Natural killer cell treated with Interleukin-12 subunit alpha and Interleukin-12 subunit beta and Interleukin-15 and Interleukin-18, amount 100 ng/mL, for 72 hours (primary cell): ENCODE results near the gene ESYT1. TPM values are rescaled to one million over a fixed set of nuclear protein-coding genes. Genes with fewer than 3 reads are reported as not detected.

Source experiments
- ATAC-seq, 2 donors: fragments of 150-1000 bp; cut with Tn5 transposase in 1 of 2; sonication (Bioruptor Pico), chemical (Tn5 transposase) in 1 of 2; 2 replicates each; pipeline ENCODE4 v1.10.0; 2021
- DNase-seq: peaks from one replicate; pipeline ENCODE4 v3.0.0; 2022; ENCODE audit warnings: low spot score
- H3K27ac Mint-ChIP-seq, 2 donors: 1 replicate in 1 of 2; 2 replicates in 1 of 2; pipeline ENCODE4 v1.8.0; 2022; ENCODE audit warnings: mixed read lengths in 2 of 2, mild to moderate bottlenecking in 1 of 2, moderate library complexity in 1 of 2
- H3K27me3 Mint-ChIP-seq, 2 donors: 1 replicate in 1 of 2; 2 replicates in 1 of 2; pipeline ENCODE4 v1.8.0; 2022; ENCODE audit warnings: mixed read lengths in 2 of 2
- H3K36me3 Mint-ChIP-seq: one replicate; pipeline ENCODE4 v1.8.0; 2022; ENCODE audit warnings: mixed read lengths
- H3K4me1 Mint-ChIP-seq, 2 donors: 1 replicate in 1 of 2; 2 replicates in 1 of 2; pipeline ENCODE4 v1.8.0; 2022; ENCODE audit warnings: low read depth in 2 of 2, mixed read lengths in 2 of 2, mild to moderate bottlenecking in 1 of 2
- H3K4me3 Mint-ChIP-seq: one replicate; pipeline ENCODE4 v1.8.0; 2022; ENCODE audit warnings: mixed read lengths
- H3K9me3 Mint-ChIP-seq: 2 replicates; pipeline ENCODE4 v1.8.0; 2022; ENCODE audit warnings: mixed read lengths
- total RNA-seq, 2 donors: library from RNA; stranded (reverse); gene quantifications; one replicate each; pipeline ENCODE4 v1.2.3, GENCODE V29; 2022

ESYT1 gene
- total RNA-seq, 2 donors from 2014 or later, result 89.3 to 120 TPM

DNA sequence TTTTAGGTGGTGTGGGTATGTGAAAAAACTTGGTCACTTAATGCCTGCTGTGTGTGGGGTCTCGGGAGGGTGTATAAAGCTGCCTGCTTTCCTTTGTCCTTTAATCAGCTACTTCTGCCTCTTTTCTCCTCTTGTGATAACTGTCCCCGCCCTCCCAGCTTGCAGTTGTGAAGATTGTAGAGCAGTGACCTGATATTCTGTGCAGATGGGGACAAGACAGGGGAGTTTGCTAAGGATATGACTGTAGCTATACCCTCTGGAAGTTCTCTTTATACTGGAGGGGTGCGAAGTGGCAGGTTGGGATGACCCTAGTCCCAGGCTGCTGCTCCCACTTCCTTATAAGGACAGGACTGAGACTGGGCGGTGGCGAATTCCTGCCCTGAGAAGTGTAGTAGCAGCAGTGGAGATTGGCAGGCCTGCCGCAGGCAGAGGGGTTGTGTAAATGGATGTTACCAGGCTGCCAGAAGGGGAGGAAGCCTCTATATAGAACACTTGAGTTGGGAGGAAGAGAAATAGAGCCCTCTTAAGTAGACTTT, 30.9 kb downstream of the ESYT1 start:
- peak overlapping the region; percentile 94 to 98 for H3K27ac Mint-ChIP-seq
- H3K27me3 Mint-ChIP-seq, result no peaks in the 10 kb centered on the region
- peaks cover 35% of the 10 kb centered on the region for H3K36me3 Mint-ChIP-seq
- H3K4me1 Mint-ChIP-seq, result peaks cover 42 to 49% of the 10 kb centered on the region in 2 donors
- DNase-seq (no peak), ATAC-seq (peak in 1 of 2 donors; percentile 1)
- H3K4me3 Mint-ChIP-seq, result peak overlapping the region; percentile 100
- no peaks in the 10 kb centered on the region for H3K9me3 Mint-ChIP-seq

DNA sequence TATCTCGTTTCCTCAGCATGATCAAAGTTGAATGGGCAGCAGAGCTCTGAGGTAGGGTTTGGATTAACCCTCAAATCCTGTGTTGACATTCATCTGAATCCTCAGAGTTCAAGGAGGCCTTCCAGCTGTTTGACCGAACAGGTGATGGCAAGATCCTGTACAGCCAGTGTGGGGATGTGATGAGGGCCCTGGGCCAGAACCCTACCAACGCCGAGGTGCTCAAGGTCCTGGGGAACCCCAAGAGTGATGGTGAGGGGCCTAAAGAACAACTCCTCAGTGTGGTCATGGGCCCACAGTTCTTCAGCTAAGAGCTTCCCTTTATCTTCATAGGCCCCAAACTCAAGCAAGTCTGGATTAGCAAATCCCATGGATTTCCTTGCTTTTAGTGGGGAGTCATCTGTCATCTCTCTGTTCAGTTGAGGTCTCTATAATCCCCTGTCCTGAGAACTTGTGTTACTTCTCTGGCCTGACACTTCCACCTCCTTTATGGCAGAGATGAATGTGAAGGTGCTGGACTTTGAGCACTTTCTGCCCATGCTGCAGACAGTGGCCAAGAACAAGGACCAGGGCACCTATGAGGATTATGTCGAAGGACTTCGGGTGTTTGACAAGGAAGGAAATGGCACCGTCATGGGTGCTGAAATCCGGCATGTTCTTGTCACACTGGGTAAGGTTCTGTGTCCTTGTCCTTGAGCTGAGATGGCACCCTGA, 31.6 kb downstream of the ESYT1 start:
- no peaks in the 10 kb centered on the region for H3K27me3 Mint-ChIP-seq
- peak overlapping the region; percentile 94 to 98 for H3K27ac Mint-ChIP-seq
- H3K4me1 Mint-ChIP-seq, result peaks cover 42 to 52% of the 10 kb centered on the region in 2 donors
- peaks cover 35% of the 10 kb centered on the region for H3K36me3 Mint-ChIP-seq
- peak overlapping the region; percentile 100 for H3K4me3 Mint-ChIP-seq
- ATAC-seq (no peak), DNase-seq (no peak)
- no peaks in the 10 kb centered on the region for H3K9me3 Mint-ChIP-seq

DNA sequence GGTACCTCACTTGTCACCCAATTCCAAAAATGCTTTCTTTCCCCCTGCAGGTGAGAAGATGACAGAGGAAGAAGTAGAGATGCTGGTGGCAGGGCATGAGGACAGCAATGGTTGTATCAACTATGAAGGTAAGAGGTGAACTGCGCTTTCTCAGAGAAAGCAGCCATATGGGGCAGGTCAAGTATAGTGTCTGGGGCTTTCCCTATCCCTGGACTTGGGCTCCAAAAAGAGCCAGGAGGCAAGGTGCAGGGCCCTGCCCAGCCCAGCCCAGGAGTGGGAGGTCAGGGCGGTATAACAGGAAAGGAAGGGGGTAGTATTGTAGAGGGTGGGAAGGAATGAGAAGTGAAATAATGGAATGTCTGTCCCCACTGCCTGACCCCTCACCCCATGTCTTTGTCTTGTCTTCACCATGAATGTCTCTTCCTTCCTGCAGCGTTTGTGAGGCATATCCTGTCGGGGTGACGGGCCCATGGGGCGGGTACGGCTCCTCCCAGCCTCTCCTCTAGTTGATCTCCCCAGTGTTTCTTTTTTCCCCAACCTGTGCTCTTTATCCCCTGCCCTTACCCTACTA, 32.2 kb downstream of the ESYT1 start:
- peaks cover 35% of the 10 kb centered on the region for H3K36me3 Mint-ChIP-seq
- H3K27me3 Mint-ChIP-seq, result no peaks in the 10 kb centered on the region
- H3K4me1 Mint-ChIP-seq, result peaks cover 42 to 50% of the 10 kb centered on the region in 2 donors

DNA sequence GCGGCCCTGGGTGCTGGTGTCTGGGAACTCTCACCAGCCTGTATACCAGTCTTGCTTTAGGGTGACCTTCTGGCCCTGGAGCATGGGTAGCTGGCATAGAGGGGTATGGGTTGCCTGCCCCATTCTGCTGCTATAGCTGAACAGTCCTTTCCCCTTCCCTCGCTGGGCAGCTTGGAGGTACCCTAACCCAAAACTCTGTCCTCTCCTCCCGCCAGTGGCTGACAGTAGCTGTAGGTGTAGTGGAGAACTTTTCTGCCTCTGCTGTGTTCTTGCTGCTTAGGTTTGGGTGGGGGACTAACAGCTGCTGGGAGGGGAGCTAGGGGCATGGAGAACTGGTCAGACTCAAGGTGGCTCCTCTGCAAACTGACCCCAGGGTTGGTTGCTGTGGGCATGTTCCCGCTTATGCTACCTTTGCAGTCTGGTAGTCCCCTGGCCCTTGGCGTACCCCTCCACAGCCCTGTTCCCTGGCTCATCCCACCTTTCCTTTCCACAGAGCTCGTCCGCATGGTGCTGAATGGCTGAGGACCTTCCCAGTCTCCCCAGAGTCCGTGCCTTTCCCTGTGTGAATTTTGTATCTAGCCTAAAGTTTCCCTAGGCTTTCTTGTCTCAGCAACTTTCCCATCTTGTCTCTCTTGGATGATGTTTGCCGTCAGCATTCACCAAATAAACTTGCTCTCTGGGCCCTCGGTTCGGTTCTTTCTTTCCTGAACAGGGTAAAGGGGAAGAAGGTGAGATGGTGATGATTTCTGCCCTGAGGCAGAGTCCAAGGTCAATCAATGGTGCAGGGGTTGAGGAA, 33.0 kb downstream of the ESYT1 start:
- Mint-ChIP-seq H3K27me3 (no peaks in the 10 kb centered on the region), H3K36me3 (peaks cover 35% of the 10 kb centered on the region), H3K27ac (peak overlapping the region; percentile 94 to 98), H3K4me3 (peak overlapping the region; percentile 100), H3K4me1 (peaks cover 37 to 46% of the 10 kb centered on the region in 2 donors), H3K9me3 (no peaks in the 10 kb centered on the region)
- ATAC-seq, result no peak
- DNase-seq, result no peak

More for the DNA sequence above, 32.2 kb downstream of the ESYT1 start:
- peak in 1 of 2 donors; percentile 70 for ATAC-seq
- Mint-ChIP-seq H3K9me3 (no peaks in the 10 kb centered on the region), H3K4me3 (peak overlapping the region; percentile 100), H3K27ac (peak overlapping the region; percentile 94 to 98)
- no peak for DNase-seq

DNA sequence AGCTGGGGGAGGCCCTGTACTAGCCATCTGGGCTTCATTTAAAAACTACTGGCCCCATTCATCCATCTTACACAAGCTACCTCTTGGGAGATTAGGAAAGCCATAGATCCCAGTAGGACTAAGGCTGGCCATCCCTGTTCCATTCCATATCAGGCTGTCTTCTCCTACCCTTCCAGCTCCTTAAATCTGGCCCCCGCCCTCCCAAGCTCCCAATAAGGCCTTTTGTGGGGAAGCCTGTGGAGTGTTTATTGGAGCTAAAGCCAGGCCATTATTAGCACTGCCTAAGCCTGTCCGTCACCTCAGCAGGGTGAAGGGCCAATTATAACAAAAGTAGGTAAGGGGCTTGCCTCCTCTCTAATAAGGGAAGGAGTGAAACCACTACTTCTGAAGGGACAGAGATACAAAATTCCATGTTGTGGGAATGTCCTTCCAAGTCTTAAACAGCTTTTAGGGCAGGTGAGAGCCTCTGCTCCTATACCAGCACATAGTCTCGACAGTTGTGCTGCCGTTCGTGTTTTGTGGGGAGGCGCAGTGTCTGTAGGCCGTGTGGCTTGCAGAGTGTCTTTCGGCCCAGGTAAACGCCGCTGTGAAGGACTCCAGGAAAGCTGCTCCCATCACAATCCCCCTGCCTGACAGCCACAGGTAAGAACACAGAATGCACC, 33.8 kb downstream of the ESYT1 start:
- ATAC-seq, result no peak
- H3K36me3 Mint-ChIP-seq, result peaks cover 35% of the 10 kb centered on the region
- H3K27ac Mint-ChIP-seq, result peak overlapping the region; percentile 94 to 98
- H3K9me3 Mint-ChIP-seq, result no peaks in the 10 kb centered on the region
- peak overlapping the region; percentile 100 for H3K4me3 Mint-ChIP-seq
- H3K27me3 Mint-ChIP-seq, result no peaks in the 10 kb centered on the region
- DNase-seq, result no peak
- peaks cover 37 to 46% of the 10 kb centered on the region in 2 donors for H3K4me1 Mint-ChIP-seq

DNA sequence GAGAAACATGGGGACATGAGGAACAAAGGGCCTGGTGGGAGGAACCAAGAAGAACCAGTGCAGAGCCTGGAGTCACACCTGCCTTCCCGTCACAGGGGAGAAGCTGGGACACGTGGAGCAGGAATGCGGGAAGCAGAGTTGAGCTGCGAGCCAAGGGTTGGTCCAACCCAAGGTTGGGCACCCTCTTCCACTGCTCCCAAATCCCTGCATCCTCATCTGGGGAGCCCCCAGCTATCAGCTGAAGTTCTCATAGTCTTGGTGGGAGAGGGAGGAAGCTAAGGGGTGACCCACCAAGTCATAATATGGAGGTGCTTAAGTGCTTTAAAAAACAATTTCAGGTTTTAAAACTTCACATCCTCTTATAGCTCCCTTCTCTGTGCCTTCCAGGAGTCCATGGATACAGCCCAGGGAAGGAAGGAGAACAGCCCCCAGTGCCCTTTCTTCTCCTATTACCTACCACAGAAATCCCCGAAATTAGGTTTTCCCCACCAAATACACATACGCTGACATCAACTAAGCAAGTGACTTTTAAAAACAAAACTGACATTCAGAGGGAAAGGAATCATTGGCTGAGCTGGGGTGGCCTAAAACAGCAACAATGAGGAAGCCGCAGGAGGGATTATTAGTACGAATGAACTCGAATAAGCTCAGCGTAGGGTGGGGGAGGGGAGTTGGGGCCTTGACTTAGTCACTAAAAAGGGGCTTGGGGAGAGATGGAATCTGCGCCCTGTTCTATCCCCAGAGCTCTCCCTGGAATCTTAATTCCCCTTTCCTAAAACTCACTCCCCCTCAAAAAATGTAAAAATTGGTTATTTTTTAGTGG, 34.6 kb downstream of the ESYT1 start:
- no peaks in the 10 kb centered on the region for H3K9me3 Mint-ChIP-seq
- H3K36me3 Mint-ChIP-seq, result peaks cover 39% of the 10 kb centered on the region
- H3K27ac Mint-ChIP-seq, result peak overlapping the region; percentile 39 to 98
- ATAC-seq (no peak), DNase-seq (no peak)
- H3K4me3 Mint-ChIP-seq, result no peak overlapping the region
- peaks cover 30 to 44% of the 10 kb centered on the region in 2 donors for H3K4me1 Mint-ChIP-seq
- H3K27me3 Mint-ChIP-seq, result no peaks in the 10 kb centered on the region

DNA sequence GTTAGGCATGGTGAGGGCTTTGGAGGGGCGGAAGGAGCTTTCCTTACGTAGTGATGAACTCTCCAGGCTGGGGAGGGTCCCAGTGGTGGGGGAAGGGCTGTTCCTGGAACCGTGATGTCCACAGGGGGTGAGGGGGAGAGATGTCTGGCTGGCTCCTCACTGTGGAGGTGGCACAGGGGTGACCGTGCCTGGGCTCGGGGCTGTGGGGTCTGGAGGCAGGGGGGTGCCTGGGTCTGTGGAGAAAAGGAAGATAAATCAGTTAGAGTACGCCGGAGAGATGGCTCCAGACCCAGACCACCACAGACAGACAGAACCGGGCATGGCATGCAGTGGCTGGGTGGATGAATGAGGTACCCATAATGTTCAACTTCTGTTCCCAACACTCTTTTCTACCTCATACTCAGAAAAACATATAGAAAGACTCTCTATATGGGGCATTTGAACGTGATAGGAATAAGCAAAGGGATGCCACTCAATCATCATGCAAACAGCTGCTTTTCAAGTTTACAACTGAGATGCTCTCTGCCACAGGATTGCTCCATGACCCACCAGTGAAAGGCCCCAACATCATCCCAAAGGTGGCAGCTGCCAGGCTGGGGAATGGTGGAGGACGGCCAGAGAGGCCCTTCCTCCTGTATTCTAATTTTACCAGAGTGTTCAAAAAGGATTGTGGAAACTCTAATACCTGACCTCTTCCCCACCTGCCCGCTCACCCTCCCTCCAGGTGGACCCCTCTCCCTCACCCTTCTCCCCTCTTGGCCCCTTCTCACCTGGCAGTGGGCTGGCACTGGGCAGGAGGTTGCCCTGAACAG, 35.7 kb downstream of the ESYT1 start:
- Mint-ChIP-seq H3K36me3 (peaks cover 36% of the 10 kb centered on the region), H3K4me1 (peaks cover 29 to 45% of the 10 kb centered on the region in 2 donors), H3K27ac (peak overlapping the region in 1 of 2 donors; percentile 57), H3K27me3 (no peaks in the 10 kb centered on the region), H3K4me3 (no peak overlapping the region), H3K9me3 (no peaks in the 10 kb centered on the region)
- DNase-seq (no peak), ATAC-seq (no peak)

DNA sequence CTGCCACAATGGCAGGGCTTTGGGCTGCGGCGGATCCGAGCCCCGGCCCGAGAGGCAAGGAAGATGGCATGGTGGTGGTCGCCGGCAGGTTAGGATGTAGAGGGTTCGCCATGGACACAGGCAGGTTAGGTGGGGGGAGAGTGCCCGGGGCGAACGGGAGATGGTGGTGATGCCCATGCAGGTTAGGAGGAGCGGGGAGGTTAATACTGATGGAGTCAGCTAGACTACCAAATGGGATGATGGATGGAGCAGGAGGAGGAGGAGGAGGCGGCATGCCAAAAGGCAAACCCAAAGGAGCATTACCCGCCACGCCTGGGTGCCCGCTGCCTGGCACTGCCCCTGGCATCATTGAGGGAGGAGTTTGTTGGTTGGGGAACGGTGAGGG, 36.3 kb downstream of the ESYT1 start:
- Mint-ChIP-seq H3K36me3 (peaks cover 30% of the 10 kb centered on the region), H3K27me3 (no peaks in the 10 kb centered on the region), H3K27ac (no peak overlapping the region), H3K4me3 (no peak overlapping the region), H3K4me1 (peaks cover 23 to 39% of the 10 kb centered on the region in 2 donors), H3K9me3 (no peaks in the 10 kb centered on the region)
- DNase-seq (no peak), ATAC-seq (no peak)

DNA sequence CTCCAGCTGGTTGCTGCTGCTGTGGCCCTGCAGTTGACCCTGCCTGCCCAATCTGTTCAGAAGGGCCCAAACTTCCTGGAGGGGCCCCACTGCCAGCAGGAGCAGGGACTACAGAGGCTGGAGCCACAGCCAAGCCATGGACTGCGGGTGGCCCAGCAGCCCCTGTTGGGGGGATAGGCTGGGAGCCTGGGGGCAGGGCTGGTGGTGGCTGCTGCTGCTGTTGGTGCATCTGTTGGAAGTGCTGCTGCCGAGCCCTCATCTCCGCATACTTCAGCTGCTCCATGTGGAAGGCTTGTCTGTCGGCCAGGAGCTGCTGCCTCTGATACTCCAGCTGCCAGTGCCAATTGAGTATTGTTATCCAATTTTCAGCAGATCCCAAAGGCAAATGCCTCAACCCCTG, 37.3 kb downstream of the ESYT1 start:
- Mint-ChIP-seq H3K27me3 (no peaks in the 10 kb centered on the region), H3K4me3 (no peak overlapping the region), H3K4me1 (peaks cover 13 to 28% of the 10 kb centered on the region in 2 donors), H3K9me3 (no peaks in the 10 kb centered on the region), H3K27ac (peak overlapping the region in 1 of 2 donors; percentile 32), H3K36me3 (peaks cover 29% of the 10 kb centered on the region)
- no peak for DNase-seq
- ATAC-seq, result peak in 1 of 2 donors; percentile 41

DNA sequence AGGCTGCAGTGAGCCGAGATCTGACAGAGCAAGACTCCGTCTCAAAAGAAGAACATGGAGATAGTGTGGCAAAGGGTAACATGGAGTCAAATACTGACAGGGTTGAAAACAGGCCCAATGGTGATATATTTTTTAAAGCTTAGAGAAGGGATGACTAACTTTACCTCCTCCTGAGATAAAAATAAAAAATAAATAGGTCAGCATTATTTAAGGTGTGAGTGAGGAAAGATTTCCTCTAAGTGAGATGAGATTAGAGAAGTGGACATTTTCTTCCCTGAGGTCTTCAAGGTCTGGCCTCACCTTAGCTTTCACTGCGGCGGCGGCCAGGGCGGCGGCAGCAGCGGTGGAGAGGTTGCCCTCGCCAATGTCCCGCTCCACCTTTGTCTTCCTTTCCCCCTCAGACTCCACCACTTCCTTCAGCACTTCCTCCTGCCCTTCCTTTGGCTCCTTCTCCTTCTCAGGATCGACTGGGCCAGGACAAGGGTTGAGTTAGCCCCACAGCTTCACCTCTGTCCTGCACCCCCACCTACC, 41.2 kb downstream of the ESYT1 start:
- peaks cover 23% of the 10 kb centered on the region for H3K36me3 Mint-ChIP-seq
- H3K4me1 Mint-ChIP-seq, result peaks cover 0 to 10% of the 10 kb centered on the region in 2 donors

DNA sequence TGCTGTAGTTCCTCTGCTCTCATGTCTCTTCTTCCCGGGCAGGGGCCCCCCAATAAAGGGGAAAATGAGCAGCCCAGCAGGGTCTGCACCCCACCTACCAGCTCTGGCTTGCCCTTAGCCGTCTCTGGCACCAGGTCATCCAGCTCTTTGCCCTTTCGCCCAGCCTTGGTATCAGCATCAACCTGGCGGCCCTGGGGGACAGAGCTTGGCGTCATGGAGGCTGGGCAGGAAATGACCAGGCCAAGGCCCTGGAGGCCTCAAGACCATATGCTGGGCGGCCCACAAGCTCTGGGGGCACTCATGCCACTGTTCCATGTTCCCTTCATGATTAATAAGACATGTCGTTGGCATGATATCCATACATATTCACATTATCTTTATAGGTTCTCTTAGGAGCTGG, 44.8 kb downstream of the ESYT1 start:
- Mint-ChIP-seq H3K36me3 (peaks cover 27% of the 10 kb centered on the region), H3K4me3 (no peak overlapping the region), H3K4me1 (peaks cover 0 to 8% of the 10 kb centered on the region in 2 donors), H3K27me3 (no peaks in the 10 kb centered on the region), H3K9me3 (no peaks in the 10 kb centered on the region), H3K27ac (peak overlapping the region in 1 of 2 donors; percentile 7)
- no peak for DNase-seq
- no peak for ATAC-seq

More for the DNA sequence above, 41.2 kb downstream of the ESYT1 start:
- ATAC-seq, result no peak
- no peak overlapping the region for H3K4me3 Mint-ChIP-seq
- H3K27ac Mint-ChIP-seq, result peak overlapping the region; percentile 51 to 65
- H3K9me3 Mint-ChIP-seq, result no peaks in the 10 kb centered on the region
- H3K27me3 Mint-ChIP-seq, result no peaks in the 10 kb centered on the region
- DNase-seq, result no peak

DNA sequence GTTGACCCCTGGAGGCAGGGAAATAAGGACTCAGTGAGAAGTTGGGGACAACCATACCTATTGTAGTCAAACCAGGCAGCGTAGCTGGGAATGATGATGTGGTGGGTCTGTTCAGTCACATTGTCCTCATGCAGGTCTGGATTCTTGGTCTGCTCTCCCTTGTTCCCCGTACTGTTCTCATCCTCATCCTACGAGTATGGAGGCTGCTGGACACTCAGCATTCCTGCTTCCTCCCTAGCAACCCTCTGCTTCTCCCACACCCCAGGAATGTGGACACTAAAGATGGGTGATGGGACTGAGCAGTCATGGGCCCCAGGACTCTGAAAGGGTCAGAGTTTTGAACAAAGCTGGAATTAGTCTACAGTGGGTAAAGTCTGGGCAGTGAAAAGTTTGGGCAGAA, 50.3 kb downstream of the ESYT1 start:
- Mint-ChIP-seq H3K27ac (no peak overlapping the region), H3K27me3 (no peaks in the 10 kb centered on the region), H3K4me3 (no peak overlapping the region), H3K9me3 (no peaks in the 10 kb centered on the region), H3K4me1 (peaks cover 0 to 6% of the 10 kb centered on the region in 2 donors), H3K36me3 (peaks cover 36% of the 10 kb centered on the region)
- no peak for ATAC-seq
- no peak for DNase-seq
